Activated CD8-positive, alpha-beta memory T cell treated with anti-CD3 and anti-CD28 coated beads, Interleukin-2, amount 50 U/mL, for 4 hours (primary cell): Measurements from ENCODE around the gene SSH3.

Experiments
- DNase-seq: peaks from one replicate; pipeline ENCODE4 v3.0.0-alpha.2; 2020

SSH3 gene

DNA sequence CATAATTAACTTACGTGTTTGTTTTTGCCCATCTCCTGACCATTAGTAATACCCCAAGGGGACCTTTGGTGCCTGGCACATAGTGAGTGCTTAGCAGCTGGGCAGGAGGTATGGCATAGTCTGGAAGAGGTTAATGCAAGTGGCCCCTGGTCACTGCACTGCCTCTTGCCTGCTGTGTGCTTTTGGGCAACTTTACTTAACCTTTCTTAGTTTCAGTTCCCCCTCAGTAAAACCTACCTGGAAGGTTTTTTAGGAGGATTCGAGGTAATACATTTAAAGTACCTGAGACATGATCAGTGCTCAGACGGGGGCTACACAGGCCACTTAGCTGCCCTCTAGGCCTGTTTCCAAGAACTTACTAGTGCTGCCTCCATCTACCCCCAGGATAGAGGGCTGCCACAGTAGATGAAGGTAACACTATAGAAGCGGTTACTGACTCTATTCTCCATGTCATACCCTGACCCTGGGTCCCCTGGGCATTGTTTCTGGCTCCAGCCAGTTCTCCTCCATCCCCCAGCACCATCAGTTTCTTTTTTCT lies 46.7 kb downstream of the SSH3 start:
- DNase-seq, result no peak

DNA sequence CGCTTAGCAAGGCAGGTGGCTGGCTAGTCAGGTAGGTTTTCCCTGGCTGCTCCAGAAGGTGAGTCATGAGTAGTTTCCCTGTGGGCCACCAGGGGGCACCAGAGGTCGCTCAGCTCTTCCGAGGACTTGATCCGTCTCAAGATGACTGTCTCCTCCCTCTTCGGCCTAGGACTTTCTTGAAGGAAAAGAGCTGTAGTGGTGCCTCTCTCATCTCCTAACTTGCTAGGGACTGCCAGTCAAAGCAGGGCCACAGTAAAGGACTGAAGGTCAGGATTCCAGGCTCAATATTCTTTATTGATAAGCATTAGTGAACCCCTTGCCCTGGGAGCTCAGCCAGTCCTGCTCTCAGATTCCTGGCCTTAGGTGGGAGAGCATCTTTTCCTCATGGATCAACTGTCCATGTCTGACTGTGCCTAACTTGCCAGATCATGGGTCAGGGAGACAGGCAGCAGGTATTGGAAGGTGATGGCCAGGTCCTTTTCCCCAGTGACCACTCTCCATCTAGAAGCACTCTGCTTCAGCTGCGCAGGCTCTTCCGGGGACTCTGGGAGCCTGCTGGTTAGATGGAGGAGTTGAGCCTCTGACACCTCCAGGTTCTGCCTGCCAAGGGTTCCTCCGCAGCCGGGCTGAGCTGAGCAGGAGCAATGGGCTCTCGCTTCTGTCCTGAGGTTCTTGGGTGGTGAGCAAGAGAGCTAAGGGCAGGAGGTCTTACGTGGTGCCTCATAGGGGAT lies 48.1 kb downstream of the SSH3 start:
- DNase-seq, result peak; percentile 73

DNA sequence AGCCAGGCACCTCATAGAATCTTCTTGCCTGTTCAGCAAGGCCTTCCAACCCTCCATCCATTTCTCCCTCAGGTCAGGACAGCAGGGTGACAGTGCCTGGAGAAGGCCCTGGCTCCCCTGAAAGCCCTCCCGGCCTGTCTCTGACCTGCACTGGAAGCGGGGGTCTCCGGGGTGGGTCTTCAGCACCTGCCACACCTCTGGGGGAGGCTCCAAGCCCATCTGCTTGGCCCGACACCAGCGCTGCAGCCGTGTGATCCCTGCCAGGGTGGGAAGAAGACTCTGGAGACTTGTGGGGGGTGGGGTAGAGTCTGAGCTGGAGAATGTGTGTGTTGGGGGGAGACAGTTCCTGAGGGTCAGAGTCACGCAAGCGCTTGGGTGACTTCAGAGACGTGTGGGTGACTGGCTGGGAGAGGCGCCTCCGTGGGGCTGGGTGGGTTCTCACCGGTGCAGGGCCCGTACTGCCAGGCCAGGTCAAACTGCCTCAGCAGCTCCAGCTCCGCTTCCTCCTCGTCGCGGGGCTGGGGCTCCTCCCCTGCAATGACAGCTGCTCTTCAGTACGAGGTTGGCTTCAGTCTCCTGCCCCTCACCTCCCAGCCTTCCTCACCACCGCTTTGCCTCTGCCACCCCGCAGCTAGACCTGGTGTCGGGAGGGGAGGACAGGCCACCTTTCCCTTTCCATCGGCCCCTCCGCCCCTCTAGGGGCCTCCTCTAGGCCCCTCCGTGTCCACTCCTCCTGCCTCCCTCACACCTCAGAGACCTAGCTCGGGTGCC lies 49.4 kb downstream of the SSH3 start:
- peak; percentile 17 for DNase-seq

DNA sequence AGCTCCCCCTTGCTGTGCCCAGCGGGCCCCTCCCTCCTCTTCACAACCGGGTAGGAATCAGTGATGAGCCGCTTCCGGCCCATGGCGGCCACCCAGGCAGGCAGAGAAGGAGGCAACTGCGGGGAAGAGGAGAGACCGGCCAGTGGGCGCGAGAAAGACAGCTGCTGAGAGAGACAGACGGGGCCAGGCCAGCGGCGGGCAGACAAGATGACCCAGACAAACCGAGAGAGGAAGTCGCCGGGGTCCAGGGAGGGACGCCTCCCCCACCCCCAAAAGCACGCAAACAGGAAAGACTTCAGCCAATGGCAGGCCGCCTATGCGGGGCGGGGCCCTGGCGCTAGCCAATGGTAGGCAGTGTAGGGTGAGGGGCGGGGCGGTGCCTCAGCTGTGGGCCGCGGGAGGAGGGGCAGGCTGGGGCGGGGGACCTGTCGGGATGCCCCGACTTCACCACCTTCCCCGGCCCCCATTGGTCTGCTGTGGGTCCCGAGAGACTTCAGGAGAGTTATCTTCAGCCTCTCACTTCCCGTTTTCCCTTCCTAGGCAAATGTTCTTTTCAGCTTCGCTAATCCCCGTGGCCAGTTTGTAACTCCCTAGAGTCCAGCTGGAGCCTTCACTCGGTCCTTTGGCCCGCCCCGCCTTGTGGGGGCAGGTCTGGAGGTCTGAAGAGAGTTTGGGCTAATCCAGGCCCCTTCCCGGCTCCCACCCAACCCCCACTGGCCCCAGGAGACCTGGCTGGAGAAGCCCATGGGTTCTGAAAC lies 50.2 kb downstream of the SSH3 start, which contains the start of gene POLD4:
Gene POLD4, minus strand, starts transcription at position 230 of the 758 bp plus-strand sequence. Its CDS starts 147 bp downstream, at position 83.
- DNase-seq, result peak; percentile 95

DNA sequence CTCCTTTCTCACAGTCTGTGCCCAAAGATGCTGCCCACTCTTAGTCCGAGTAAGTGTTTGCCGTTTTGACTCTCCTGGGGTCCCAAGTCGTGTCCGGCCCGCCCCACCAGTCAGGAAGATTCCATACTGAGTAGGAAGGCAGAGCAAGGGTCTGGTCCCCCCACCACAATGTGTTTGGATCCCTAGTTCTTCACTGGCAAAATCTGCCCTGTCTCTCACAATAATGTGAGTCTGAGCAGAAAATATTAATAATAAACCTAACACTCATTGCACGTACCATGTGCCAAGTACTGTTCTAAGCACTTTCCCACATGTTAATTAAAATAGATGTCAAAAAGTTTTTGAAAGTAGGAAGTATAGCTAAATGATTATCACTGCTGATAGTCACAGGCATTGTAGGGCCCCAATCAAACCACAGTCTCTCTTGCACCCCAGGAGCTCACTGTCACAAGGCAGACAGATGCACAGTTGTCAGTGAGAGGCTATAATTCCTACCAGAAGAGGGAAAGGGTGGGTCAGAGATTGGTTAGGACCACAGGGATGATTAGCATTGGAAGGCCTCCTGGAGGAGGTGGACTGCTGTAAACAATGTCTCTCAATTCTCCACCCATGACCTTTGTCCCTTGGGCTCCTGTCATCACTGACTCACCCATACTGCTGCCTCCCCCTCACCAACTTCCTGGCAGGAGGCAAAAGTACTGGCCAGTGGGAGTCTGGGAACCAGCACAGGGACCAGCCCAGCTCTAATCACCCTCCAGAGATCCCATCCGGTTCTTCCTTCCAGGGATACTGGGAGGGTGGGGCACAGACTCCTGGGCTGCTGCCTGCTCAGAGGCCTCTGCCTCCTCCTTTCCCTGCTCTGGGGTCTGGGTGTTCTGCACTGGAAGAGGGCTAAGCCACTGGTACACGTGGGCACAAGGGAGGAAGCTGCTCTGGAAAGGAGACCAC lies 51.0 kb downstream of the SSH3 start:
- no peak for DNase-seq

DNA sequence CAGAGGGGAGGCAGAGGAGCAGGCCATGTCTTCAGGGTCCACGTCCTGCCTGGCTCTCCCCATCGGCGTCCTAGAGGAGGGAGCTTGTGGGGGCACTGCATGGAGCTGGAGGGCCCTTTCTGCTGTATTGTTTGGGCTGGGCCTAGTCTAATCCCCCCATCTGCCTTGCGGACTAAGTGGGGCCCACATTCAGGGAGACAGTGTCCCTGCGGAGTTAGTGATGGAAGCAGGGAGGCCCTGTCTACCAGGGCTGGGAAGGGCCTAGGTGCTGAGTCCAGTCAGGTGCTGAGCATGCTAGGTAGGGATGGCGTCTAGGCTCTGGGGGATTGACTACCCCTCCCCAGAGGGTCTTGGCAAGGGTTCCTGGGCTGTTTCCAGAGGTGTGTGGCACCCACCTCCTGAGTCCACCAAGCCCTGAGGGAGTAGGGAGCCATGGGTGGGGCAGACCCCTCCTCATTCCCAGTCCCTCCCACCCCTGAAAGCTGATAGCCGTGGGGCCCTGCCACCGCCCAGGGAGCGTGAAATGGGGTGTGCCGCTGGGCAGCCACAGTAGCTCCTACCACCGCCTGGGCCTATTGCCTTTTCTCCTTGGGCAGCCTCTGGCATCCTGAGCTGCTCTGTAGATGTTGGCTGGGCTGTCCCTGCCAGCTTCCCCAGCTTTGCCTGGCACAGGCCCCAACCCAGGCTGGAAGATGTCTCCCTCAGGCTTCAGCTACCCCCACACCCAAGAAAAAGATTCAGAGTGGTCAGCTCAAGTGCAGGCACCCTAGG lies 51.9 kb downstream of the SSH3 start:
- no peak for DNase-seq

DNA sequence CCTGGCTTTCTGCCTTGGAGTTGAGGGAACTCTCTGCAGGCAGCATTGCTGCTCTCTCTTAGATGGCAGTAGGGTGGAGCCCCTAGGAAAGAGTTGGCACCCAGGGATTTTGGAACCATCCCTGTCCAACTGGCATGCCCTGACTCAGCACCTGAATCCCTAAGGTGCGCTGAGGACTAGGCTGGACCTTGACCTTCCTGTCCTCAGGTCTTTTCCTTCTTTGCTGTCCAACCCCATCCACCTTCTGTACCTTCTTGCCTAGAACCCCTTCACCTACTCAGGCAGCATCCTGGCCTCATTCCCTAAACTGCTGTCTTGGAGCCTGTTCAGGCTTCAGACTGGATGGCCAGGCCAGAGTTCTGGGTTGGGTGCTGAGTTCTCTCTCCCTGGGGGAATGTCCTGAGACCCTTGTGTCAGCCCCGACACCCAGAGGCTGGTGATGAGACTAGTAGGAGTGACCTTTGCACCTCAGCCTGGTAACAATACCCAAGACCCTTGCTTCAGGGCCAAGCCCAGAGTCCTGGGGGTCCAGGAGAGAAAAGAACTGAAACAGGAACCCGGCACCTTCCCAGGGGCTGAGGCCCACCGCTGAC lies 52.6 kb downstream of the SSH3 start:
- no peak for DNase-seq

DNA sequence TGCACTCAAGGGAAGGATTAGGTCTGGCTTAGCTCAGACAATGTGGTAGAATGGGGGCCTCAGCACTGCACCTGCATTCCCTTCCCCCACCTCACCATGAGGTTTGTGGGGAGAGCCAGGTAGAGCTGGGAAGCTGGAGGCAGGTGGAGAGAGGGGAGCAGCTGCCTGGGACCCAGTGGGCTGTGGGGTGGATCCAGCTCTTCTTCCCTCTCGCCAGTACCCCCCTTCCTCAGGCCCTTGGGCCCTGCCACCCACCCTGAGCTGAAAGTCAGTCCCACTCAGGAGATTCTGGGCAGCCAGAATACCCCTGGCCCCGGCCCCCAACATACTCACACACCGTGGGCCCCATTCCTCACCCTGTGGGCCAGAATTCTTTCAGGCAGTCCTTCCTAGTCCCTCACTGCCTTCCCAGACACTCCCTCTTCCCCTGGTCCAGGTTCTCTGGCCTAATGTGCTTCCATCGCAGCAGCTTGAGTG lies 53.1 kb downstream of the SSH3 start:
- DNase-seq, result no peak

DNA sequence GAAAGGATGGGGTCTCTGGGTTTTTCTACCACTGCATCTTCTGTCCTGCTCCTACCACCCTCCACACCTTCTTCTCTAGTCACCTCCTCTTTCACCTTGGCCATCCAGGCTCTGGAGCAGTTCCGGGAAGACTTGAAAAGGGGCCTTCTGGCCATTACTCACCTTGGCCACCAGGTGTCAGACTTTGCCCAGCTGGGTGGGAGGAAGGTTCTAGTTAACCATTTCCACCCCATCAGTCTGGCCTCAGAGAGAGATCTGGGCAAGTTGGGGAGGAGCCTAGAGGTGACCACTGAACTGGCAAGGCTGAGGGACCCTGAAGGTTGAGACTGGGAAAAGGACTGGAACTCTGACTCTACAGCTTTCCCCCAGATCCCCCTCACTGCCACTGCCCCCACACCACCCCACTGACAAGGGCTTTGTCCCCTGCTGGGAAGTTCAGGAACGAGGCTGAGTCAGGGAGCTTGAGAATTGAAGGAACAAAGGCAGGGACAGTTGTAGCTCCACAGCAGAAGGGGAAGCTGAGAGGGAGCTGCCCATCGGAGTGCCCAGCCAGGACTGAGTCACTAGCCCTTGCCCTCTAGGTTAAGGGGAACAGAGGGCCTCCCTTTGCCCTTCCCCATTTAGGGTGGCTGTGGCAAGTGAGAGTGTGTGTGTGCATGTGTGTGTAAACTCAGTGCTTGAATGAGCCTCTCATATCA lies 53.7 kb downstream of the SSH3 start:
- peak; percentile 67 for DNase-seq

DNA sequence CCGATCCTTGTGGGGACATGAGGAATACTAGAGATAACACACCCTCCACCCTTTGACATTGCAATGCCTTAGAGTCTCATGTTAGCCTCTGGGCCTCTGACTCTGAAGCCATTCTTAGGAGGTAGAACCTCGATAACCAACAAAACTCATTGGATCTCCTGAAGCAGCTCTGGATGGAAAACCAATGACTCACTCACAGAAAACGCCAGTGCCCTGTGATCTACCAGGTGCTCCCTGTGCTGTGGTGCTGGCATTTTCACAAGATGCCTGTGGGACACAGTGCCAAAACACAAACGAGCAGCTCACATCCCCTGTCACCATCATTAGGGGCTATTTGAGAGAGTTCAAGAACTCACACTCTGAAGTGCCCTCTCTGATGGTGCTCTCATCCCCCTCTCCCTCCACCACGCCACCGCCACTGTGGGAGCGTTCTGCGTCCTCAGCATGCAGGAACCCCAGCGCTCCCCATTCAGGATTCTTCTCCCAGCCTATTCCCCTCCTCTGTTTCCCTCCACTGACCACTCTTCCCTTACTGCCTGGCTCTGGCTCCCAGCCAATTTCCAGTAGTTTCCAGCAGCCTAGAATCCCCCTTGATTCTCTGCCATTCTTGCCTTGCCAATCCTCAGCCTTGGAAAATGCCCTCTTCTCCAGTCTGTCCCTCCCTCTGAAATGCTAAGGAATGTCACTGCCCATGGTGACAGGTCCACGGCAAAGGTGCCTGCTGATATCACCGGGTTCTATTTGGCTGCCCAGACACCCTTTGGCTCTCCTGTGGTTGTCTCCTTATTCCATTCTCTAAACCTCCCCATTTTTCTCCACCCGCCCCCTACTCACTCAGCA lies 54.7 kb downstream of the SSH3 start:
- DNase-seq, result no peak
